TTC549 (cell line): ENCODE data around the gene ARHGAP40.

Source experiments
- FAIRE-seq: peaks from 2 replicates; lab custom pipeline; 2012; peaks lifted over from hg19 to GRCh38; lab: Jason Lieb, UNC

Gene ARHGAP40

GRCh38 chr20:38617830-38618196 lies 16.2 kb downstream of the ARHGAP40 start:
- FAIRE-seq, result no peak

- no peak for FAIRE-seq
These were observed 18.8 kb downstream of the ARHGAP40 start for GRCh38 chr20:38620441-38620840.

GRCh38 chr20:38623061-38623460 lies 21.5 kb downstream of the ARHGAP40 start:
- no peak for FAIRE-seq

GRCh38 chr20:38624084-38624483 lies 22.5 kb downstream of the ARHGAP40 start:
- FAIRE-seq, result no peak

- FAIRE-seq, result no peak
These were observed 24.3 kb downstream of the ARHGAP40 start for GRCh38 chr20:38625896-38626295.

- FAIRE-seq, result no peak
These were observed 25.5 kb downstream of the ARHGAP40 start for GRCh38 chr20:38626921-38627659.

- no peak for FAIRE-seq
These were observed 27.2 kb downstream of the ARHGAP40 start for GRCh38 chr20:38628580-38629470.

GRCh38 chr20:38629979-38630378 lies 28.4 kb downstream of the ARHGAP40 start:
- no peak for FAIRE-seq

- FAIRE-seq, result no peak
These were observed 29.1 kb downstream of the ARHGAP40 start for GRCh38 chr20:38630727-38631126.

- no peak for FAIRE-seq
These were observed 29.8 kb downstream of the ARHGAP40 start for GRCh38 chr20:38631155-38632022.

- FAIRE-seq, result no peak
These were observed 32.0 kb downstream of the ARHGAP40 start for GRCh38 chr20:38633577-38634093.

- no peak for FAIRE-seq
These were observed 34.2 kb downstream of the ARHGAP40 start for GRCh38 chr20:38635721-38636288.

- FAIRE-seq, result no peak
These were observed 38.9 kb downstream of the ARHGAP40 start for GRCh38 chr20:38640521-38640920.

- FAIRE-seq, result no peak
These were observed 40.9 kb downstream of the ARHGAP40 start for GRCh38 chr20:38642498-38642897.

- FAIRE-seq, result no peak
These were observed 43.1 kb downstream of the ARHGAP40 start for GRCh38 chr20:38644588-38645260.

- FAIRE-seq, result no peak
These were observed 43.7 kb downstream of the ARHGAP40 start for GRCh38 chr20:38645351-38645750.

GRCh38 chr20:38645980-38646858 lies 44.6 kb downstream of the ARHGAP40 start:
- no peak for FAIRE-seq

GRCh38 chr20:38649275-38649891 lies 47.8 kb downstream of the ARHGAP40 start:
- FAIRE-seq, result no peak

- FAIRE-seq, result no peak
These were observed 48.4 kb downstream of the ARHGAP40 start for GRCh38 chr20:38650010-38650409.

- FAIRE-seq, result no peak
These were observed 49.5 kb downstream of the ARHGAP40 start for GRCh38 chr20:38651154-38651553.
